H1 (cell line): ENCODE data around the gene ACHE.

Source experiments
- CTCF ChIP-seq, 3 experiments: IDR thresholded peaks; 1 replicate in 2 of 3; 2 replicates in 1 of 3; pipeline versions ENCODE4 v1.5.1 to v1.6.1; 2011; ENCODE audit warnings: low read length in 3 of 3, mild to moderate bottlenecking in 3 of 3, inconsistent platforms in 2 of 3, low read depth in 1 of 3, moderate library complexity in 1 of 3; ENCODE audit not compliant: insufficient read depth in 1 of 3; ENCODE audit errors: control extremely low read depth in 1 of 3
- EP300 ChIP-seq, 2 experiments: IDR thresholded peaks; 1 replicate in 1 of 2; 2 replicates in 1 of 2; pipeline ENCODE4 v1.6.1; 2011 to 2012; ENCODE audit warnings: low read depth in 2 of 2, low read length in 2 of 2, mild to moderate bottlenecking in 2 of 2, borderline replicate concordance in 1 of 2, inconsistent platforms in 1 of 2, moderate library complexity in 1 of 2
- TF ChIP-seq, protein P1 (sequence below): IDR thresholded peaks from 2 replicates; pipeline ENCODE4 v1.6.1; 2012; ENCODE audit warnings: low read length, inconsistent platforms

DNA sequence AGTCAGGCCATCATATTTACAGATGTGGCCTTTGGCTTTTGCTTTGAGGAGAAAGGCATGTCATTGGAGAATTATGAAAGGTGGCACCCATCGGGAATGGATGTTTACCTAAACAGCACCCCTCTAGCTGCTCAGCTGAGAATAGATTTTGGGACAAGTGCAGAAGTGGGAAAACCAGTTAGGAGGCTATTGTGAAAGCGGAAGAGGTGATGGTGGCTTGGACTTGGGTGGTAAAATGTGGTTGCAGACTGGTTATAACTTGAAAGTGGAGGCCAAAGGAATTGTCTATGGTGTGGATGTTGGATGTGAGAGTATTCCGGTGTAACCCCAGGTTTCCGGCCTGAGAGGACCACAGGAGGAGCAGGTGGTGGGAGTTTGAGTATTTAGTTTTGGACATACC lies 48.3 kb downstream of the ACHE start:
- TF ChIP-seq, protein P1, sequence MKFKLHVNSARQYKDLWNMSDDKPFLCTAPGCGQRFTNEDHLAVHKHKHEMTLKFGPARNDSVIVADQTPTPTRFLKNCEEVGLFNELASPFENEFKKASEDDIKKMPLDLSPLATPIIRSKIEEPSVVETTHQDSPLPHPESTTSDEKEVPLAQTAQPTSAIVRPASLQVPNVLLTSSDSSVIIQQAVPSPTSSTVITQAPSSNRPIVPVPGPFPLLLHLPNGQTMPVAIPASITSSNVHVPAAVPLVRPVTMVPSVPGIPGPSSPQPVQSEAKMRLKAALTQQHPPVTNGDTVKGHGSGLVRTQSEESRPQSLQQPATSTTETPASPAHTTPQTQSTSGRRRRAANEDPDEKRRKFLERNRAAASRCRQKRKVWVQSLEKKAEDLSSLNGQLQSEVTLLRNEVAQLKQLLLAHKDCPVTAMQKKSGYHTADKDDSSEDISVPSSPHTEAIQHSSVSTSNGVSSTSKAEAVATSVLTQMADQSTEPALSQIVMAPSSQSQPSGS, result no peak
- TF ChIP-seq CTCF (IDR thresholded peaks at IDR 0.05; ENCODE audit: control extremely low read depth in 1 of 3, insufficient read depth in 1 of 3, low read depth in 1 of 3, low read length in 3 of 3) (no peak), EP300 (IDR thresholded peaks at IDR 0.05; ENCODE audit: borderline replicate concordance in 1 of 2, low read depth in 2 of 2, low read length in 2 of 2) (no peak)
